Hematopoietic multipotent progenitor cell (in vitro differentiated cells): Measurements from ENCODE around the gene LGALS16. TPM values are rescaled to one million over a fixed set of nuclear protein-coding genes. Genes with fewer than 3 reads are reported as not detected.
A peak's percentile ranks its signal among the peaks of the same experiment; 100 is the strongest.

Experiments
- DNase-seq, 3 donors: peaks; one replicate each; pipeline ENCODE4 v3.0.0-alpha.2; 2011 to 2015; ENCODE audit warnings: low read depth in 2 of 3, low spot score in 2 of 3
- total RNA-seq: library from RNA; depleted of rRNA; stranded (reverse); fragments of >200 nt; gene quantifications from one replicate; pipeline ENCODE4 v1.2.3, GENCODE V29; 2012

Gene LGALS16
- total RNA-seq, 1 donor: not detected

DNA sequence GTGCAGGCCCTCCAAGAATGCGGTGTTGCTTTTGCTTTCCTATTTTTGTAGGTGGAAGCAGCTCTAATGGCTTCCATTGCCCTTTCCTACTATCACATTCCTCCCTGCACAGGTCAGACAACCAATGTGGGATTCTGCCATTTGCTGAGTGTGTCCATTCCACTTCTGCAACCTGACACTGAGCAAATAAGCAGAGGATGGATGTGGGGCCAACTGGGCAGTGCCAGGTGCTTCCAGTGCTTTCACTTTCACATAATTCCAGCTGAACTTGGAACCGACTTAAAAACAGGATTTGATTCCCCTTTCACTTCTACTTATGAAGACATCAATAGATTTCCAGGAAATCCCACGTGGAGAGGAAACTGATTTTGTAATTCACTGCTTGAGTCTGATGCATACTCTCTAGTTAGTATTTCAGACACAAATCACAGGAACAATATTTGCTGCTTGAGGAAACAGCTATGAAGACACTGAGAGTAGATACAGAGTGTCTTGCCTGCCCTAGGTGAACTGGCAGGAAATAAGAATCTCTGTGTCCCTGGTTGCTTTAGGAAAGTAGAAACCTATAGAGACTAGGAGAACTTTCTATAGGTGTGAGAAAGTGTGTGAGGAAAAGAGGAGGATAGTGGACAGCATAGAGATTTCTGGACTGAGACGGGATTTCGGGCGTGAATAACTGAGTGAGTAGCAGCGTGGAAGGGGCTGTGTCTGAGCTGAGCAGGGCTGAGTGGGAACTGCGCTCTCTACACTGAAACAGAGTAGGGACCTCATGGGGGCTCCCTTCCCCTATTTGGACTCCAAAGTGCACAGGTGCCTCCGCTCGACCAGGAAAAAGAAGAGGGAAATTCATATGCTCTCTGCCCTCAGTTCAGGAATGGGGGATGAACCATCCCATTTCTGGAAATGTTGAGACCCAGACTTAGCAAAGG lies 22.5 kb downstream of the LGALS16 start:
- DNase-seq: no peak

DNA sequence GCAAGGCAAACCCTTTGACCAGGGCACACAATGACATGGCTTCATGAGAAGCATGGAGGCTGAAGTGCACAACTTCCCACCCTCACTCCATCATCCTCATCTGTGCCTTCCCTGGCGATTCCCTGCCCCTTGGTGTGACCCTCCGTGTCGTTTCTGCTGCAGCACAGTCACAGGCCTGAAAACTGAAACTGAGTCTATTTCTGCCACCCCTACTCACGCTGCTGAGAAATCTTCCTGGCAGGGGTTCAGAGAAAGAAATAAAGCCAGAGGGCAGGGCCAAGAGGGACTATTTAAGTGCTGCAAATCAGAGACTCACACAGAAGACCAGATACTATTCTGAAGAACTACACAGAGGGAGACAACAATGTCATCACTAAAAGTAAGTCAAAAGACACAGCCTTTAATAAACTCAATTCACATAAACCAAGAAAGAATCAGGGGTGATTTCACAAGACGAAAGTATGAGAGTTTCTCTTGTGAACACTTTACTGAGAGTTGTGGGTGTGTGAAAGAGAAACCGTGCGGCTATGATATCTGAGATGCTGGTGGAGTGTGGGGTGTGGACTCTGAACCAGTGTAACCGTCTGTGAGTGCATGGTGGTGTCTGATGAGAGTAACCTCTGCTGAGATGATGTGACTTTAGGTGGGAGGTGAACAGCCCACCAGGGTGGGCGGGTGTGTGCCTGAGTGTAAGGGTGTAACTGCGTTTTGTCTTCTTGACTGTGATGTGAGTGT lies 23.5 kb downstream of the LGALS16 start:
- no peak for DNase-seq

DNA sequence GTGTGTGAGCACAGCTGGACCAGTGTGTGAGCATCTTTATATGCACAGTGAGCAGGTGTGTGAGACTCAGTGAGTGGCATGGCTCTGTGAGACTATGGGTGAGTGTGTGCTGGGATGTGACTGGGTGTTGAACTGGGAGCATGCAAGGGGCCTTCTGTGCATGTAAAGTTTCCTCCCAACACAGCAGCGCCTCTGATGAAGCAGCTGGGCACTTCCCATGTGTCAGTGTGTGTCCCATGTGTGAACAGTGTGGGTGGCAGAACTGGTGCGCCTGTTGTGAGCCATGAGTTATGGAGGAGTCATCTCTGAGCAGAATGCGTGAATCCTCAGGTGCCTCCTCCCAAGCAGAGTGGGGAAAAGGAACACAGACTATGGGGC lies 24.1 kb downstream of the LGALS16 start:
- no peak for DNase-seq

DNA sequence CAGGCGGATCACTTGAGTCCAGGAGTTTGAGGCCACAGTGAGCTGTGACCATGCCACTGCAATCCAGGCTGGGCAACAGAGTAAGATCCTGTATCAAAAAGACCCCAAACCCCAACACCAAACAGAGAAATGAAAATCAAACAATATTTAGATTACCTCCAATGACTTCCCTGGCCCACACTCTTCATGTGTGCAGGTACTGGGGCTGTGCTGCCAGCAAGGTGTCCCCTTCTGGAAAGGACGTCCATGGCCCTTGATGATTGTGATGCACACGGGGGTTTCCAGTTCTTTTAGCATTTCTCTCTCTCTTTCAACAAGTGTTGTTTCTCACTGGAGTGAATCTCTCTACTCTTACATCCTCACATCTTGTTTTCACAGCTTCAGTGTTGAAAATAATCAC lies 24.9 kb downstream of the LGALS16 start:
- DNase-seq: no peak

DNA sequence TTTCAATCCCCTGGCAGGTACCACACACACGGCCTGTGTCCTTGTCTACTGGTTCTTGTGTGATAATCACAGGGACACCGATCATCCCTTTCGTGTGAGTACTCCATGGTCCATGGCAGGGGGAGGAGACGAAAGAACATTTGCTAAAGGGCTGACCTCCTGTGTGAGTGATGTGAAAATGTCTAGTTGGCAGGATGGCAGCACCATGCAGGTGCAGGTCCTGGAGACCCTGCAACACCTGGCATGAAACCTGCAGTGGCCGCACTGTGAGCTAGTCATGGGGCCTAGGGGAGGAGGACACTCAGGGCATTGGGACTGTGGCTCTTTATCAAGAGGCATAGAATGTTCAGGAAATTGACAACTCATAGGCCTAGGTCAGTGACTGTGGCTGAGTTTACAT lies 25.7 kb downstream of the LGALS16 start:
- no peak for DNase-seq

DNA sequence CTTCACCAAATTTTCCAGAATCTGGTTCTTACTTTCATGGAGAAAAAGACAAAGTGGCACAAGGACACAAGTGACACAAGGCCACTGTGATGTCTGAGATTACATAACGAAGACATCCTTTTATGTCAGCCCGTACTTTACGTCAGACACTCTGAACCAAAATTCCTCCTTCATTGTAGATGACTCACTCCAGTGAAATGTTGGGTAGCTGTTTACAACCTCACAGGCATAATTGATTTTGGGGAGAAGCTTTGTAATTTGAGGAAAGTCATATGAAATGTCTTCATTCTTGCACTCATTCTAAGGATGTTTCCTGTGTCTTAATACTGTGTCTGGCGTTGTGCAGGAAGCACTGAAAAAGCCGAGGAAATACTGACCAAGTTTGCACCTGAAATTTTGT lies 28.6 kb downstream of the LGALS16 start:
- DNase-seq: no peak

DNA sequence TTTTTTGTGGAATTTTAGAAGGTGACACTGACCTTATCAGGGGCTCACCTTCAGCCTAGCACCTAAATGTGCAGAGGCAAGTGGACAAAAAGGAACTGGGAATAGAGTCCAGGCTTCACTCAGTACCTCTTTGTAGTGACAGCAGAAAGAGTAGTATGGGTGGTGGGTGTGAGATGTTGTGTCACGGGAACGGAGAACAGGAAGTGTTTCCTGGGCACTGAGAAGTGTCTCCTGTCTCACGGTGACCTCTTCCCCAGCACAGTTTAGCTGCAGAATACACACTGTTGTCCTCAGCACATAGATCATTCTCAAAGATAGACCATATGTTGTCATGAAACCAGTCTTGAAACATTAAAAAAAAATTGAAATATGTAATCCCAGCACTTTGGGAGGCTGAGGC lies 31.0 kb downstream of the LGALS16 start:
- DNase-seq: no peak

DNA sequence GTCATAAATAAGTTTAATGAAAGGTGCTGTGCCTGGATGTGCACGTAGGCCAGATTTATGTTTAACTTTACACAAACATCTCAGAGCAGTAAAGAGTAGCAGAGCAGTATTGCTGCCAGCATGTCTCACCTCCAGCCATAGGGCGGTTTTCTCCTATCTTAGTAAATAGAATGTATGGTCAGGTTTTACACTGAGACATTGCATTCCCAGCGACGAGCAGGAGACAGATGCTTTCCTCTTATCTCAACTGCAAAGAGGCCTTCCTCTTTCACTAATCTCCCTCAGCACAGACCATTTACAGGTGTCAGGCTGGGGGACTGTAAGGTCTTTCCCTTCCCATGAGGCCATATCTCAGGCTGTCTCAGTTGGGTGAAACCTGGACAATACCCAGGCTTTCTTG lies 32.9 kb downstream of the LGALS16 start:
- DNase-seq: peak in 1 of 3 donors; percentile 6

DNA sequence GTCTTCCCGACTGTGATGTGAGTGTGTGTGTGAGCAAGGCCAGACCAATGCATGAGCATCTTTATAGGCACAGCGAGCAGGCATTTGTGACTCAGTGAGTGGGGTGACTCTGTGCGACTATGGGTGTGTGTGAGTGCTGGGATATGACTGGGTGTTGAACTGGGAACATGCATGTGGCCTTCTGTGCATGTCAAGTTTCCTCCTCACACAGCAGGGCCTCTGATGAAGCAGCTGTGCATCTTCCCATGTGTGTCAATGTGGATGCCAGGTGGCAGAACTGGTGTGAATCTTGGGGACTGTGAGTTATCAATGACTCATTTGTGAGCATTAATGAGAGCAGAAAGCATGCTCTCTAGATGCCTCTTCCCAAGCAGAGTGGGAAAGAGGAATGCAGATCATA lies 36.5 kb downstream of the LGALS16 start:
- peak in 1 of 3 donors; percentile 11 for DNase-seq

DNA sequence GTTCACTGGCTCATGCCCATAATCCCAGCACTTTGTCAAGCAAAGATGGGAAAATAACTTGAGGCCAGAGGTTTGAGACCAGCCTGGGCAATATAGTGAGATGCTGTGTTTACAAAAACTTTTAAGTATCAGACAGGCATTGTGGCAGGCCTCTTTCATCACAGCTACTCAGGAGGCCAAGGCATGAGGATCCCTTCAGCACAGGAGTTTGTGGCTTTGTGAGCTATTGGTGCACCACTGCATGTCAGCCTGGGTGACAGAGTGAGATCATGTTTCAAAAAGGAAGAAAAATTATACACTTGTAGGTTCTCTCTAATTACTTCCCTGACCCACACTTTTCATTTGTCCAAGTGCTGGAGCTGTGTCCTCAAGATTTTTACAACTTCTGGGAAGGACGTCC lies 37.1 kb downstream of the LGALS16 start:
- DNase-seq: peak in 1 of 3 donors; percentile 11

DNA sequence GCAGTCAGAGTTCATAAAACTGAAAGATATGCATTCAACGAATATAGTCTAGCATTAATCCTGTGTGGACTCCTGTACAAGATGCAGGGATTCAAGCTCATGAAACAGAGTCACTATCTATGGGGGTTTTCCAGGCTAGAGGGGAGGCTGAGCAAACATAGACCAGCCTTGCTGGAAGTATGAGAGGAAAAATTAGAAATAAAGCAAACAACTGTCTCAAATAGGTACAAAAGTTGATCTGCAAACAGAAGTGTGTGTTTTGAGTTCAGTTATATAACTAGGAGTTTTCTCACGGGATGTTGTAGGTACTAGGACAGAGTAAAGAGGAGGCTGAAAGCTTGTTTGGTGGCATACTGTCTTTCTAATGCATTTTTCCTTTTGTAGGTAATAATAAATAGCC lies 40.0 kb downstream of the LGALS16 start:
- DNase-seq: no peak

DNA sequence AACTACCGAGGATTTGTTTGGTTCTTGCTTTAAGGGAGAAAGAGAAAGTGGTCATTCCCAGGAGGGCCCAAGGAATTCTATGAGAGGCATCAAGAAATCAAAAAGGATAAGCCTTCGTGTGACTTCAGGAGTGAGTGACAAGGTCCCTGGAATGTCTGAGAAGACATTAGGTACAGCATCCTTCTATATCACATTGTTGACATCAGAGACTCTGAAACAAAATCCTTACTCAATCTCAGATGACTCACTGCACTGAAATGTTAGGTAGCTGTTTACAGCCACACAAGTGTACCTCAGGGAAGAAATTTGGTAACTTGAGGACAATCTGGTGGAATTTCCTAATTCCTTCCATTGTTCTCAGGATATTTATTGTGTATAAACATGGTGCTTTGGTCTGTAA lies 40.7 kb downstream of the LGALS16 start:
- DNase-seq: no peak

DNA sequence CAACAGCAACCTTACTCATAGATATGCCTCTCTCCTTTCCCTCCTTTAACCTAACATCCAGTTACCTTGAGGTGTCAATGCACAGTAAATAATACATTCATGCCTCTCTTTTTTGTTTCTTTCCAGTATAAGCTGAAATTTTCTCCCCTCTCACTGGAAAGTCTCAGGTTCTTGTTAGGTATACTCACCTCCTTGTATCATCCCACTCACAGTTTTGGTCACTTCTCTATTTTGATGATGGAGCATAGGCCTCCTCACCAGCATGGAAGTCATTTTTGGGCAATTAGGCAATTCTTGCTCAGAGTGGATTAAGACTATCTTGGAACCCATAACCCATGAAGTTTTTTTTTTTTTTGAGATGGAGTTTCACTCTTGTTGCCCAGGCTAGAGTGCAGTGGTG lies 42.8 kb downstream of the LGALS16 start:
- no peak for DNase-seq

DNA sequence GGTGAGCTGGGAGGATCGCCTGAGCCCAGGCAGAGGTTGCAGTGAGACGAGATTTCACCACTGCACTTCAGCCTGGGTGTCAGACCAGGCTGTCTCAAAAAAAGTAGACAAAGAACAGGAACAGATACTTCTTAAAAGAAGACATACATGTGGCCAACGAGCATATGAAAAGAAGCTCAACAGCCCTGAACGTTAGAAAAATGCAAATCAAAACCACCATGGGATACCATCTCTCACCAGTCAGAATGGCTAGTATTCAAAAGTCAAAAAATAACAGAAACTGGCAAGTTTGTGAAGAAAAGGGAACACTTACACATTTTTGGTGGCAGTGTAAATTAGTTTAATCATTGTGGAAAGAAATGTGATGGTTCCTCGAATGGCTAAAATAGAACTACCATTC lies 45.6 kb downstream of the LGALS16 start:
- DNase-seq: no peak

DNA sequence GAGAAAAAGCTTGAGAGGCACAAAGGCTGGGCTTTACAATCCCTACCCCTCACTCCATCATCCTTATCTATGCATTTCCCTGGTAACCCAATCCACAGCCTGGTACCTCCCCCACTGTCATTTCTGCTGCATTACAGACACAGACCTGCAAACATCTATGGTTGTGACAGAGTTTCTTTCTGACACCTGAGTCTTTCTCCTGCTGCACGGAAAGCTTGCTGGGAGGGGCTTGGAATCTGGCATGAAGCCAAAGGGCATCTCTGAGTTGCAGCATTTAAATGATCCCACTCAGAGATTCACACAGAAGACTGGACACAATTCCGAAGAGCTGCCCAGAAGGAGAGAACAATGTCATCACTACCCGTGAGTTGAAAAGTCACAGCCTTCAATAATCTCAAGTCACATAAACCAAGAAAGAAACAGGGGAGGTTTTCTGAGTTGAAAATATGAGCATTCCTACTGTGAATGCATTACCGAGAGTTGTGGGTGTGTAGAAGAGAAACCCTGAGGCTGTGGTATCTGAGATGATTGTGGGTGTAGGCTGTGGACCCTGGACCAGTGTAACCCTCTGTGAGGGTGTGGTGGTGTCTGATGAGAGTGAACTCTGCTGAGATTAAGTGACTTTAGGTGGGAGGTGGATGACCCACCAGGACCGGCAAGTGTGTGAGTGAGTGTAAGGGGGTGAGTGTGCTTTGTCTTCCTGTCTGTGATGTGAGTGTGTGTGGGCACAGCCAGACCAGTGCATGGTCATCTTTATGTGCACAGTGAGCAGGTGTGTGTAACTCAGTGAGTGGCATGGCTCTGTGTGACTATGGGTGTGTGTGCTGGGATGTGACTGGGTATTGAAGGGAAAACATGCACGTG lies 48.7 kb downstream of the LGALS16 start, which contains the start of gene LGALS14:
LGALS14 (plus strand) TSS at position 301 of the 864 bp plus-strand sequence; CDS start at position 349, 48 bp downstream.
- DNase-seq: no peak

DNA sequence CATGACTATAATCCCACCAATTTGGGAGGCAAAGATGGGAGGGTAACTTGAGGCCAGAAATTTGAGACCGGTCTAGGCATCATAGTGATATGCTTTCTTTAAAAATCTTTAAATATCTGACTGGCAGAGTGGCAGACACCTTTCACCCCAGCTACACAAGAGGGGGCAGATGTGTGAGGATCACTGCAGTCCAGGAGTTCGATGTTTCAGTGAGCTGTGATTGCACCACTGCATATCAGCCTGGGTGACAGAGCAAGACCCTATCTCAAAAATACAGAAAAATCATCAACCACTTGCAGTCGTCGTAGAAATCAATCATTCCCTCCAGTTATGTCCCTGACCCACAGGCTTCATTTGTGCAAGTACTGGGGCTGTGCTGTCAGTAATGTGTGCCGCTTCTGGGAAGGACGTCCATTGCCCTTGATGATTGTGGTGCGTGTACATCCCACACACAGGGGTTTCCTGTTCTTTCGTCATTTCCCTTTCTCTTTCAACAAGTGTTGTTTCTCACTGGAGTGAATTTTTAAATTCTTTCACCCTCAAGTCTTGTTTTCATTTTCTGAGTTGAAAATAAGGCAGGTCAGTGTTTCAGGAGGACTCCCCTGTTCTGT lies 50.0 kb downstream of the LGALS16 start:
- peak in 1 of 3 donors; percentile 9 for DNase-seq

DNA sequence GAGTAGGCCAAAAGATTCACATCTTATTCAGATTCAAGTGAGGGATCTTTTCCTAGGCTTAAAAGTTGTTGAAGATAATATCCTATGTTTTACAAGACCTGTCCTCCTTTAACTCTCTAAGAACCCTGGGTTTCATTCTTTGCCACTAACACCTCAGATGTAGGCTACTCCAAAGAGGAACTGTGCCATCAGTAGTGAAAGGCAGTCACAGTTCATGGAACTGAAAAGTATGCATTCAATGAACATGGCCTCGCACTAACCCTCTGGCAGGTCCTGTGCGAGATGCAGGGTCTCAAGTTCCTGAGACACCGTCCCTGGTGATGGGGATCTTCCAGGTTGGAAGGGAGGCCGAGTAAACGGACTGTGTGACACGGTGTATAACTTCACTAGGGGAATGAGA lies 52.9 kb downstream of the LGALS16 start:
- DNase-seq: no peak

DNA sequence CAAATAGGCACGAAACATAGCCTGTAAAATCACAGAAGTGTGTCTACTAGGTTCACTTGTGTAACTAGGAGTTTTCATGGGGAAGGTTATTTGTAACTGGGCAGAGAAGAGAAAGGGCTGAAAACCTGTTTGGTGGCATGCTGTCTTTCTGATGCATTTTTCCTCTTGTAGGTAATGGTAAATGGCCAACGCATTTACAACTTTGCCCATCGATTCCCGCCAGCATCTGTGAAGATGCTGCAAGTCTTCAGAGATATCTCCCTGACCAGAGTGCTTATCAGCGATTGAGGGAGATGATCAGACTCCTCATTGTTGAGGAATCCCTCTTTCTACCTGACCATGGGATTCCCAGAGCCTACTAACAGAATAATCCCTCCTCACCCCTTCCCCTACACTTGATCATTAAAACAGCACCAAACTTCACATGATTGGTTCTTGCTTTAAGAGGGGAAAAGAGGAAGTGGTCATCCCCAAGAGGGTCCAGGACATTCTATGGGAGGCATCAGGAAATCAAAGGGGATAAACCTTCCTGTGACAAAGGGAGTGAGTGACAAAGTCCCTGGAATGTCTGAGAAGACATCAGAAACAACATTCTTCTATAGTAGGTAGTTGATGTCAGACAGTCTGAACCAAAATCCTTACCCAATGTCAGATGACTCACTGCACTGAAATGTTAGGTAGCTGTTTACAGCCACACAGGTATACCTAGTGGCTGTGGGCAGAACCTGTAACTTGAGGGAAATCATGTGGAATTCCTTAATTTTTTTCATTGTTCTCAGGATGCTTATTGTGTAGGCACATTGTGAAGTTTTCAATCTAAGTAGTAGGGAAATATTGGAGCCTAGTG lies 53.5 kb downstream of the LGALS16 start:
- no peak for DNase-seq
